ENCODE measurements around the gene NTSR2.

NTSR2 gene

GRCh38 chr2:11669454-11670291, at the start of gene NTSR2:
NTSR2 (minus strand) TSS chr2:11670195; CDS start chr2:11670129, 66 bp downstream.
- DNase-seq (ENCODE audit: low read depth in 2 of 2) = peak in 1 of 2 donors; percentile 12

GRCh38 chr2:11719230-11719977, 49.4 kb upstream of the NTSR2 start:
- DNase-seq (ENCODE audit: low read depth in 2 of 2) = no peak

- DNase-seq (ENCODE audit: low read depth in 2 of 2) = no peak
Observed at GRCh38 chr2:11718606-11719005, 48.6 kb upstream of the NTSR2 start.

- no peak for DNase-seq (ENCODE audit: low read depth in 2 of 2)
Observed at GRCh38 chr2:11717623-11718022, 47.6 kb upstream of the NTSR2 start.

- no peak for DNase-seq (ENCODE audit: low read depth in 2 of 2)
Observed at GRCh38 chr2:11716689-11717321, 46.8 kb upstream of the NTSR2 start.

- no peak for DNase-seq (ENCODE audit: low read depth in 2 of 2)
Observed at GRCh38 chr2:11715987-11716652, 46.1 kb upstream of the NTSR2 start.

- DNase-seq (ENCODE audit: low read depth in 2 of 2) = no peak
Observed at GRCh38 chr2:11713815-11714214, 43.8 kb upstream of the NTSR2 start.

- no peak for DNase-seq (ENCODE audit: low read depth in 2 of 2)
Observed at GRCh38 chr2:11712866-11713265, 42.9 kb upstream of the NTSR2 start.

GRCh38 chr2:11711751-11712150, 41.8 kb upstream of the NTSR2 start:
- DNase-seq (ENCODE audit: low read depth in 2 of 2) = no peak

- no peak for DNase-seq (ENCODE audit: low read depth in 2 of 2)
Observed at GRCh38 chr2:11711354-11711716, 41.3 kb upstream of the NTSR2 start.

- no peak for DNase-seq (ENCODE audit: low read depth in 2 of 2)
Observed at GRCh38 chr2:11710632-11711353, 40.8 kb upstream of the NTSR2 start.

- no peak for DNase-seq (ENCODE audit: low read depth in 2 of 2)
Observed at GRCh38 chr2:11710210-11710609, 40.2 kb upstream of the NTSR2 start.

- DNase-seq (ENCODE audit: low read depth in 2 of 2) = no peak
Observed at GRCh38 chr2:11709293-11709692, 39.3 kb upstream of the NTSR2 start.

GRCh38 chr2:11708106-11708505, 38.1 kb upstream of the NTSR2 start:
- DNase-seq (ENCODE audit: low read depth in 2 of 2) = no peak

- no peak for DNase-seq (ENCODE audit: low read depth in 2 of 2)
Observed at GRCh38 chr2:11705711-11706110, 35.7 kb upstream of the NTSR2 start.

- DNase-seq (ENCODE audit: low read depth in 2 of 2) = no peak
Observed at GRCh38 chr2:11705063-11705462, 35.1 kb upstream of the NTSR2 start.

- DNase-seq (ENCODE audit: low read depth in 2 of 2) = no peak
Observed at GRCh38 chr2:11703700-11704099, 33.7 kb upstream of the NTSR2 start.

- DNase-seq (ENCODE audit: low read depth in 2 of 2) = no peak
Observed at GRCh38 chr2:11702946-11703345, 33.0 kb upstream of the NTSR2 start.

- no peak for DNase-seq (ENCODE audit: low read depth in 2 of 2)
Observed at GRCh38 chr2:11701751-11702301, 31.8 kb upstream of the NTSR2 start.

- no peak for DNase-seq (ENCODE audit: low read depth in 2 of 2)
Observed at GRCh38 chr2:11701206-11701605, 31.2 kb upstream of the NTSR2 start.

Measured in activated CD4-positive, alpha-beta T cell treated with anti-CD3 and anti-CD28 coated beads for 24 hours (primary cell).